NOMO-1 (cell line): ENCODE measurements around the gene GATA6.
A peak's percentile ranks its signal among the peaks of the same experiment; 100 is the strongest.

Experiments
- DNase-seq, 2 experiments: peaks; one replicate each; lab custom pipeline; 2025; ENCODE audit not compliant: unreplicated experiment in 2 of 2; lab: John Stamatoyannopoulos, UW

Gene GATA6

DNA sequence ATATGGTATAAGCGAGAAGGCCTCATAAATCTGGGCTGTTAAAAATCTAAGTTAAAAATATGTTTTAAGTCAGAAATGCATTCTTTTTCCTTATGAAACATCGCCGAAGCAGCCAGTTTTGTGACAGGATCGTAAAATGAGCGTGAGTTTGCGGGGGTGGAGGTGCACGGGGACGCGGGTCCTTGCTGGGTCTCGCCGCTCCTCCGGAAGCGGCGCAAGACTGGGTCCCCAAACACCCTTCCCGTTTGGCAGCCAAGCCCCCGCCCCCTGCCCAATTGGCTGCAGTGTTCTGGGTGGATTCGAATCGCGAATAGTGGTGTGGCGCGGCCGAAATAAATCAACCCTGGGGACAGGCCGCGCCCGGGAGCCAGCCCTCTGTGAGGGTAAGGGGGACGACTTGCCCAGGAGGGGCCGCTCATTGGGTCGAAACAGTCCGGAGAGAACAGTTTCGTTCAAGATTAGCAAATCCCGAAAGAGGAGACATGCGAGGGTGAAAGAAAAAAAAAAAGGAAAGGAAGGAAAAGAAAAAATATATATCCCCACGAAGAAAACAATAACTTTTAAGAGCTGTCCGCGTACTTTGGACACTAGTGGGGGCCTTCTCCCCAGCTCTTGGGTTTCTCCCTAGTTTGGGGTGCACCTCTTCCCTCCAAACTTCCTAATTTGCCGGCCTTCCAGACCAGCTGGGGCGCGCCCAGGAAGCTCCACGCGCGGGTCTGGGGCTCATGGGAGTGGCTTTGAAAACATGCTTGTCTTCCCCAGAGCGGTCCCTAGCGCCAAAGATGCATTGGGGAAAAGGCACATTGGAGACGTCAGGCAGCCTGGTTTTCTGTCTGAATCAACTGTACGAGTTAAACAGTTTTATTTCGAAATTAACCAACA, 3.1 kb upstream of the GATA6 start:
- DNase-seq: no peak

DNA sequence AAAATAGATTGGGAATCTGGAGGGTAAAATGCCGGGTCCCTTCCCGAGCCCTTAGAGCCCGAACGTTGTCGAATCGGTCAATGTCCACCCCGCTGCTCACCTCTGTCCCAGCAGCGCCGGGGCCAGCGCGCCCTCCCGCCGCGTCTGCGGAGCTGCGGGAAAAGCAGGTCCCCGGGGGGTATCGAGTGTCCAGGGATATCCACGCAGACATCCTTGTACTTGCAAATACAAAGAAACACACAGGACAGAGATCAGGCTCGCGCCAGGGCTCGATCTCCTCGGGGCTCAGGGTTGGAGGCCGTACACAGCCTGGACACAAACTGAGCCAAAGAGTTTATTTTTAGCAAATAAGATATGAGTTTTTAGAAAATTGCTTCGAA, 2.3 kb upstream of the GATA6 start:
- DNase-seq: no peak

DNA sequence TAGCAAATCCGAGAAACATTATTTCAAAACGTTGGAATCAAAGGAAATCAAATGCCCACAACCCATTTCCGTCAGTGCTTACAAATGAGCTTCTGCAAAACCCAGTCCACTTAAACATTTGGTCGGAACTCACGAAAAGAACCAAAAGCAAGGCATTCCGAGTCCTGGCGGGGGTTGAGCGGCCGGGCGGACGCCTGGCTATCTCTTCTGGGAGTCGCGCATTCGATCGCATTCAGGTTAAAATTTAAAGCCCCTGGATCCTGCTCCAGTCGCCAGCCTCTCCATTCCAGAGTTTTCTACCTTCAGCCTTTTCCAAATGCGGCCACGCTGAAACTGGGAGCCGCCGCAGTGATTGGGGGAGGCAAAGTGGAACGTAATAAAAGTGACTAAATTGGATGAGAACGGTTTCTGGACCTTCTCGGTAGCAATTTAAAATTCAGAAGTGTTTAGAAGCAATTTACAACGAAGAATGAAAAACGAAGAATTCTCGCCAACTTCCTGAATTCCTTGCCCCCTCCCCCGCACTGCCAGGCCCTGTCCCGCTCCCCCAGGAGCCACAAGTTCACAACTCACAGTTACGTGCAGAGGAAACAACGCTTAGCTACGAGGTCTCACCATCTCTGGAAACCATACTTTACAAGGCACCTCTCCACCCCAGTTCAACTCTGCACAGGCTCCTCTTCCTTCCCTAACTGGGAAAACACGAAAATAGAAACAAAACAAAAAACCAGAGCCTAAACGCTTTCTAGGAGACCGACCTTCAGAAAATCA, 1.7 kb upstream of the GATA6 start:
- no peak for DNase-seq

DNA sequence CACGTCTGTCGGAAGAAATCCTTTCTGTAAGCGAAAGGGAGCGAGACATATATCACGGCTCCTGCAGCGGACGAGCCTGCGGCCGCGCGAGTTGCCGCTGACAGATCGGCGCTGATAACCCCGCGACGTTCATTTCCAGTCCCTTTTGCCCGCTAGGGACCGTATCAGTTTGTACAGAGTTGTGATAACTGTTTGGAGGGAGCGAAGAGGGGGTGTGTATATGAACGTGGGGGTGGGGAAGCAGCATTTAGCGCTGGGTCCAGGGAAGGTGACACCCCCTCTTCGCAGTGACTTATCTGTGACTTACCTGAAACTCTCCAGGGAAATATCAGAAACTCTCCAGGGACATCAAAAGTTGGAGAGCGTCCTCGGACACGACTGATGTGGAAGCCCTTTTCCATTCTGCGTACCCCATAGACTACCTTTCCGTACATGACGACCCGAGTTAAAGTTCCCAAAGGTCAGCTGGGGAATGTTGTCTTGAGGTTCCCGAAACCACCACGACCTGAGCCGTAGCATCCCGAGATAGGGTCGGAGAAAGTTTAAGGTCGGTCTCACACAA, 948 bp upstream of the GATA6 start:
- DNase-seq: peak; percentile 17 to 26

DNA sequence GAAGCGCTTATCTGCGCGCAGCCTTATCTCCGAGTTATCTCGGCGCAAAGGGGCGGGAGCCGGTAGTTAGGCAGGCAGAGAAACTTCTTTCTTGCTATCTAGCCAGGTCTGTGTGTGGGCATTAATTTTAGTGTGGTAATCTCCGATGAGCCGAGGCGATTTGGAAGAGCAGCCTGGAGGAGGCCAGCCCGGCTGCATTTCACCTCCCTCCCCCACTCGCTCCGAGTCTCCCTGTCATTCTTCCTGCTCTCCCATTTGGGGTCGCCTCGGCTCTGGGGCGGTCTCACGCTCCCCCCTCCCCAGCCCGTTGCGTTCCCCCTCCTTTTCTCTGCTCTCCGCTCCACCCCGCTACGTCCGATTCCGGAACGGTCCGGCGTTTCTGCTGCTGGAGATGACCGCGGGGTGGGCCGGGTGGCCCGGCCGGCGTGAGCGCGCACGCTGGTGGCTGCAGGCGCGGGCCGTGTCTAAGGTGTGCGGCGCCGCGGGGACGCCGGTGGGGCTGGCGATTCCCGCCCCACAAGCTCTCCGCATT, 566 bp downstream of the GATA6 start:
- peak; percentile 37 to 40 for DNase-seq

DNA sequence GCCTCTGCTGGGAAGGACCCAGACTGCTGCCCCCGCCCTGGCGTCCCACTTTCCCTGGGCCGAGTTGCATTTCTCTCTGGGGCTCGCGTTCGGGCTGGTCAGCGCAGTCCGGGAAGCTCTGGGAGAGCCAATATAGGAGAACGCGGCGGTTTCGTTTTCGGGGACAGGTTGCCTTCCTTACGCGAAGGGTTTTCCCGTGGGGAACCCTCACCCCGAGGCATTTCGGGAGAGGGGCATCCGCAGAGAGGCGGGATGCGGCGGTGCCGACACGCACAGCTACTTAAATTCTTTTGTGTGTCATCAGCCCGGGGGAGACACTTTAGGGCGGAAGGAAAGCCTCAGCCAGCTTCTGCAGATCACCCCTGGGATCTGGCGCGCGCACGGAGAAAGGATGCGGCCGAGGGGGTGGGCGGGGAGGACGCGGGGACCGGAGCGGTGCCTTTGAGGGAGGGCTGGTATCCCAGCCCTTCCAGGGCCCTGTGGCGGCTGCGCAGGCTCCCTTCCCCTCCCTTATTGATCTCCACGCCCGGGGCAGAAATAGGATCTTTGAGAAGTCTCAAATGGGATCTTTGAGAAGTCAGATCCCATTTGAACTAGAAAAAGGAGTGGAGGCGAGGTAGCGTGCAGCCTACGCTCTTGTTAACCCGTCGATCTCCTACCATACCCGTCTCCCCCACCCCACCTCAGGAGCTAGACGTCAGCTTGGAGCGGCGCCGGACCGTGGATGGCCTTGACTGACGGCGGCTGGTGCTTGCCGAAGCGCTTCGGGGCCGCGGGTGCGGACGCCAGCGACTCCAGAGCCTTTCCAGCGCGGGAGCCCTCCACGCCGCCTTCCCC, 1.2 kb downstream of the GATA6 start:
- peak; percentile 7 to 22 for DNase-seq

DNA sequence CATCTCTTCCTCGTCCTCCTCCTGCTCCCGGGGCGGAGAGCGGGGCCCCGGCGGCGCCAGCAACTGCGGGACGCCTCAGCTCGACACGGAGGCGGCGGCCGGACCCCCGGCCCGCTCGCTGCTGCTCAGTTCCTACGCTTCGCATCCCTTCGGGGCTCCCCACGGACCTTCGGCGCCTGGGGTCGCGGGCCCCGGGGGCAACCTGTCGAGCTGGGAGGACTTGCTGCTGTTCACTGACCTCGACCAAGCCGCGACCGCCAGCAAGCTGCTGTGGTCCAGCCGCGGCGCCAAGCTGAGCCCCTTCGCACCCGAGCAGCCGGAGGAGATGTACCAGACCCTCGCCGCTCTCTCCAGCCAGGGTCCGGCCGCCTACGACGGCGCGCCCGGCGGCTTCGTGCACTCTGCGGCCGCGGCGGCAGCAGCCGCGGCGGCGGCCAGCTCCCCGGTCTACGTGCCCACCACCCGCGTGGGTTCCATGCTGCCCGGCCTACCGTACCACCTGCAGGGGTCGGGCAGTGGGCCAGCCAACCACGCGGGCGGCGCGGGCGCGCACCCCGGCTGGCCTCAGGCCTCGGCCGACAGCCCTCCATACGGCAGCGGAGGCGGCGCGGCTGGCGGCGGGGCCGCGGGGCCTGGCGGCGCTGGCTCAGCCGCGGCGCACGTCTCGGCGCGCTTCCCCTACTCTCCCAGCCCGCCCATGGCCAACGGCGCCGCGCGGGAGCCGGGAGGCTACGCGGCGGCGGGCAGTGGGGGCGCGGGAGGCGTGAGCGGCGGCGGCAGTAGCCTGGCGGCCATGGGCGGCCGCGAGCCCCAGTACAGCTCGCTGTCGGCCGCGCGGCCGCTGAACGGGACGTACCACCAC, 2.1 kb downstream of the GATA6 start:
- DNase-seq: no peak

DNA sequence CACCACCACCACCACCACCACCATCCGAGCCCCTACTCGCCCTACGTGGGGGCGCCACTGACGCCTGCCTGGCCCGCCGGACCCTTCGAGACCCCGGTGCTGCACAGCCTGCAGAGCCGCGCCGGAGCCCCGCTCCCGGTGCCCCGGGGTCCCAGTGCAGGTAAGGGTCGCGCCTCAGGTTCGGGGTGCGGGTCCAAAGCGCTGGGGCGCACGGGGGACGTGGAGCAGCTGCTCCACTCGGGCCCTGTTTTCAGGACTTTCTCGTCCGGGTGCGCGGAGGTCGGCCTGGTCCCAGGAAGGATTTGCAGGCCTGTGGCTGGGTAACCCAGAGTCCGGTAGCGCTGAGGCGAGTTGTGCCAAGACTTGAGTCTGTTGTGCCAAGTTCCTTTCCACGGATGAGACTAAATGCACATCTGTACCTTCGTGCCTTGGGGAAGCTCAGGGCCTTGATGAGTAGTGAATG, 2.8 kb downstream of the GATA6 start:
- no peak for DNase-seq

DNA sequence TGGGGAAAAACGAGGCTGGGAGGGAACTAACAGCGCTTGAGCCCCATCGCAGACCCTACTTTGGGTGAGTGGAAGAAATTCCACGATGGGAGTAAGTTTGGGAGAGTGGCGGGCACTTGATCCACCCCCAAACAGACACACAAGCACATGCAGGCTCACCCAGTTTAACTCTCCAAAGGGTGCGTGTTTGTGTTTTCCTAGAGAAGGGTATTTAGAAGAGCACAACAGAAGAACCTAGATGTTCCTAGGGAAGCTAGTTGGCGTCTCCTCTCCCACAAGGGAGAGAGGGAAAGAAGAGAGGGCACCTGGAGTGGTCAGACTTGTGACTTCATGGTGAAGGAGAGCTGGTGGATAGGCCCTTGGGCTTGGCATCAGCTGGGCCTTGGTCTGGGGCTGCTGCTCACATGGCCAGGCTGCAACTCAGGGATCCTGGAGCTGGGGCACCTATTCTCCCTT, 3.2 kb downstream of the GATA6 start:
- no peak for DNase-seq

DNA sequence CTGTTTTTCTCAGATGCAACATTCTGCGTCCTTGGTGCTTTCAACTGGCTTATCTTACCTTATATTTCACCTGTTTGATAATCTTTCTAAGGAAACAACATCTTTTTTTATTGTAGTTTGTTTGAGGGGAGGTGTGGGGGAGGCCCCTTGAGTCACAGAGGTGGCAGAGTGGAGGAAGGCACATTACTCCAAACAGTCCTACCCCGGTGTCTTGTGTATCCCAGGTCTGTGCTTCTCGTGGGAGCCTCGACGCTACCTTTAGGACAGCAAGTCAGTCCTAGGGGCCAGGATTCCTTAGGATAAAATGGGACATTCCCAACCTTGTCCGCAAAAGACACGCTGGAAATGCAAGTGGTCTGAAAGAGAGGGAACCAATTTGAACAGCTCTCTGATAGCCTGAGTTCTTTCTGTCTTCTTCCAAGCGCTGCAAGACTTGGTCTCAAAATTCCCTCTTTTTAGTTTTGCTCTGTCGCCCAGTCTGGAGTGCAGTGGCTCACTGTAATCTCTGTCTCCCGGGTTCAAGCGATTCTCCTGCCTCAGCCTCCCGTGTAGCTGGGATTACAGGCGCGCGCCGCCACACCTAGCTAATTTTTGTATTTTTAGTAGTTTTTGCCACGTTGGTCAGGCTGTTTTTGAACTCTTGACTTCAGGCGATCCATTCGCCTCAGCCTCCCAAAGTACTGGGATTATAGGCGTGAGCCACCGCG, 4.0 kb downstream of the GATA6 start:
- no peak for DNase-seq

DNA sequence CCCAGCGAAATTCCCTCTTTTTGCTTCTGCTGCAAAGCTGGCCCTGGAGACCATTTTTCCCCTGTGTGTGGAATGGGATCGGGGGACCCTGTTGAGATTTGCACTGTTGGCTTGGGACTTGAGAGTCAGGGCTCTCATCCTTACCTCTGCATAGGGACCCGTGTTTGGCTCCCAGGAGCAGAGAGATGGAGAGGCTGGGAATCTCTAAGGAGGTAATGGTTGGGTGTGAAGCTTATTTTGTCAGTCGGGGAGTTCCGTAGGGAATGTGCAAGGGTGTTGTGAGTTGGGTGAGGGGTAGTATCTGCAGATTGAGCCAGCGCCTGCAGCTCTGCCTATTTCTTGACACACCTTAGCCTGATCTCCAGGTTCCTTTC, 4.5 kb downstream of the GATA6 start:
- DNase-seq: no peak

DNA sequence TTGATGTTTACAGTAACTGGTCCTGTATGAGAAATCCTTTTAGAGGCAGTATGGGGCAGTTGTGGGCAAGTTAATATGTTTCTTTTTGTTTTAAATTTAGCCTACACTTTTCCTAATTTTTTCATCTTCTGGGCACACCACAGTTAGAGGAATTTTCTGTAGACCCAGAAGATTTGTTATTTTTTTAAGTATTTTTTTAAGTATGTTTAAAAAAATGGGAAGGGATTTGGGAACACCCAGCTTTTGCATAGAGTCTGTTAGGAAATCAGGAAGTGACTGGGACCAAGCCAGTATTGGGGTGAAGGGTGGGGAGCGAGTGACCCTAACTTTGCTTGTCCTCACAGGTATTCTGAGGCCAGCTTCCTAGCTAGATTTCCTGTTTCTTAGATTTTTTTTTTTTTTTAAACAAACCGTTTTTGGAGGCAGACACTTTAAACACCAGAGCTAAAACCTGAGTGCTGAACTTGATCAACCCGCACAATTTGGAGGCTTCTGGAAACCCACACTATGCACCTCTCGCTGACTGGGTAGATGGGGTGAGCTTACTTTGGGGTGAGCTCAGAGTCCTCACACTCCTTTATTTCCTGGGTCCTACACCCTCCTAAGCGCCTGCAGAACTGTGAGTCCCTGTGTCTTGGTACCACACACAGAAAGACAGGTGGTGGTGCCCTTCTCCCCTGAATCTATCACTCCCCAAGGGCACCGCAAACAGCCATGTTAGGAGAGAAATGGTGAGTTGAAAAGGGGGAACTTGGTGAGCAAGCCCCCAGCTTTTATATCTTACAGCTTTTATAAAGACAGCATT, 5.2 kb downstream of the GATA6 start:
- DNase-seq: no peak

DNA sequence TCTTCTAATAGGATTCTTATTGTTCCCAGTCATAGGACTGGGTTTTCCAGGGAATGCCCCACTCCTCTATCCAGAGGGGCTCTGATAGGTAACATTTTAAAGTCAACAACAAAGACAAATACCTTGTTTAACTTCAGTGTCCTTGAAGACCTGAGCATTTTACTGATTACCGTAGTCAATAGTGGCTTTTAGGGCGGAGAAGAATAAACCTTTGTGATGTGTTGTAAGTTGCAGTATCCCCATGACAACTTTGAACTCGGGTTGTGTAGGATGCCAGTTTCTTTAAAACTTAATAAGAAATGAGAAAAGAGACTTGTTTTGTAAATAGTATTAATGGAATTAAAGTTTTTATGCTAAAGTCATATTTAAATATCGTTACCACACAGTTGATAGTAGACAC, 6.0 kb downstream of the GATA6 start:
- DNase-seq: no peak

DNA sequence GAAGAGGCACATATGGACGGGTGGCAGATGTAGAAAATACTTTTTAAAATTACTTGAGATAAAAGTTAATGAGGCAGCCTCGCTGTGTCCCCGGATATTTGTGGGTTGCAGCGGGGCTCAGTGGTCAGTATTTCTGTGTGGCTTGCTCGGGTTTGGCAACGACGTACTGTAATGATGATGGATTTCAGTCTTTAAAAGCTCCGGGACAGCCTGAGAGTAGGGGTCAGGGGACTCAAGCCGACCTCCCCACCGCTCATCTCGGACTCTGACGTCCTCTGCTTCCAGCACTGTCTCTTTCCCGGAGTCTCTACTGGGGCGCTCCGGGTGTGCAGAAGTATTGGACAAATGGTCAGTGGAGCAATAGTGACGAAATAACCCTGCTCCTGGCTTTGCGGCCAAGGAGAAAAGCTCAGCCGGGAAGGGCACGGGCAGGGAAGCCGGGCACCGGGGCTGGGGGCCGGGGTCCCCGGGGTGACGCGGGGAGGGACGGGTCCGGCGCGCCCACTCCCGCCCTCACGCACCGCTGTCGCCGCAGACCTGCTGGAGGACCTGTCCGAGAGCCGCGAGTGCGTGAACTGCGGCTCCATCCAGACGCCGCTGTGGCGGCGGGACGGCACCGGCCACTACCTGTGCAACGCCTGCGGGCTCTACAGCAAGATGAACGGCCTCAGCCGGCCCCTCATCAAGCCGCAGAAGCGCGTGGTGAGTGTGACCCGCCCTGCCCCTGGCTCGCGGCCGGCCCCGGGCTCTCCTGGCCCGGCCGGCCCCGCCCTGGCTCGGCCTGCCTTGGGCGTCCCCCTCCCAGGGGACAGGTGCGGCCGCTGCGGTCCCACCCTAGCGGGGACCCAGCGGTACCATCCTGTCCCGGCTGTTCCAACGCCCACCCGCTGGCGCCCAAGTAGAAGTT, 7.3 kb downstream of the GATA6 start:
- no peak for DNase-seq

DNA sequence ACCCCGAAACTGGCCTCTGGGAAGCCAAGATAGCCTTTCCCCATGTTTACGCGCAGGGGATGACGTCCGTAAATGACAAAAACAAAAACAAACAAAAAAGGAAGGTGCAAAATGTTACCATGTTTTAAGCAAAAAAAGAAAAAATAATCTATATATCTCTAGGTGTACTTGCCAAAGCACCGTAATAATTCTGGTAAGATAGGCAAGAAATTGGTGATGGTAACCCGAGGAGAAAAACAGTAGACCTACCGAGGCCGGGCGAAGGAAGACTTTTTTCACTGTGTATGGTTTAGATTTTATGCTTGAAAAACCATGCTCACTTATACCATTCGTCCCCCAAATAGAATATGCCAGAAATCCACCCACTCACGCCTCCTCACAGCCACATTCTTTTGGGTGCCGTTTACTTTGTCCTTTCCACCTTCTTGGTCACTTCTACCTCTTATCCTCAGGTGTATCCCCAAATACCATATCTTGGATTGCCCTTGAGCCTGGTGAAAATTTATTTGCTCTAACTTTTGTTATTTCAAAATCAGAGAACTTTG, 8.0 kb downstream of the GATA6 start:
- no peak for DNase-seq

DNA sequence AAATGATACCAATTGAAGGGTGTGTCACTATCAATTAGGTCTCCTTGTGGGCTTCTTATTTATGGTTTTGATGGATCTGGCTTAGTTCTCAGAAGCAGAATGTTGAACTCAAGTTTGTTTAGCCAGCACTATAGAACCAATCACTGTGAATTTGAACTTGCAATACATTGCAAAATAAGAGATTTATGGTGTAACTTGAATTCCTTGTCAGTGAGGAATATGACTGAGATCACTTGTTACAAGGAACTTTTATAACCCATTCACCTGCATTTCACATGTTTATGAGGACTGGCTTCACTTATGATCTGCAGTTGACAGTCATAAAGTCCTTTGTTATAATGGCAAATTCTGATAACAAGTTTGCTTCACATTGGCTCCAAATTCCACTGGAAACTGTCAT, 9.8 kb downstream of the GATA6 start:
- no peak for DNase-seq

DNA sequence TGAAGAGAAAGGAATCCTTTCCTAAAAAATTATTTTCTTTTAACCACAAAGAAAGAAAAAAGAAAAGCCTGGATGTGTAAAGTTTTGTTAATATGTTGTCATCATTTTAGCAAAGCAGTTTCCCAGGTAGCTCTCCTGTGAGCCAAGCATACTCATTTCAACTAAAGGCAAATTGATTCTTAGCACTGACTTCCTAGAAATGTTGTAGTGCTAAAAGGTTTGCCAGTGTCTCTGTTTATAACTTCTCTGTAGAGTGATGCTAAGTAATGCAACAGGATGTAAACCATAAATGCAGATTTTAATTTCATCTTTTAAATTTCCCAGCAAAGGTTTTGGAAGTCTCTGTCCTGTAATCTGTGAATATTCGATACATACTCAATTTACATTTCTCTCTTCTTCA, 10.2 kb downstream of the GATA6 start:
- no peak for DNase-seq
